ENCODE data around the gene VSIG10L2. TPM values are rescaled to one million over a fixed set of nuclear protein-coding genes. Genes with fewer than 3 reads are reported as not detected.

VSIG10L2 gene
- total RNA-seq, 1 donor from 2014 or later: not detected

DNA sequence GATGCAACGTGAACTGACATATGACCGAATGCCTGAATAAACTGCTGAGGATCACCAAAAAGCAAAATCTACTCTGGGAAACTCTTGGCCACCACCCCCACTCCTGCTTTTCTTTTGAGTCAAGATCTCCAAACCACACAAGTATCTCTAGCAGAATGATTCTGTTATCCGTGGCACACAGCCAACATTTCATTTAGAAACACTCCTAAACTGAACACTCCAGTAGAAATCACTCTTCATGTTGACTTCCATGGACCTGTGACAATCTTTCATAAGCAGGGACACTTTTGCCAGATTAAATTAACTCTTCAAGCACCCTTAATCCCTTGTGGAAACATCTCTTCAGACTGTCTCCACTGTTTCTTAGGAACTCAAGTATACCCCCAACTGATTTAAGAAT, 44.4 kb downstream of the VSIG10L2 start:
- intact Hi-C loops (cut with micrococcal nuclease): no loop called here
- Mint-ChIP-seq H3K36me3 (ENCODE audit: low read depth) (peaks cover 2% of the 10 kb centered on the region), H3K4me1 (ENCODE audit: low read depth) (peaks cover 14% of the 10 kb centered on the region), H3K4me3 (ENCODE audit: low read depth) (no peak overlapping the region), H3K27me3 (ENCODE audit: low read depth) (peaks cover 1% of the 10 kb centered on the region), H3K27ac (no peak overlapping the region), H3K9me3 (no peaks in the 10 kb centered on the region)
- no peak for DNase-seq (ENCODE audit: low spot score)

DNA sequence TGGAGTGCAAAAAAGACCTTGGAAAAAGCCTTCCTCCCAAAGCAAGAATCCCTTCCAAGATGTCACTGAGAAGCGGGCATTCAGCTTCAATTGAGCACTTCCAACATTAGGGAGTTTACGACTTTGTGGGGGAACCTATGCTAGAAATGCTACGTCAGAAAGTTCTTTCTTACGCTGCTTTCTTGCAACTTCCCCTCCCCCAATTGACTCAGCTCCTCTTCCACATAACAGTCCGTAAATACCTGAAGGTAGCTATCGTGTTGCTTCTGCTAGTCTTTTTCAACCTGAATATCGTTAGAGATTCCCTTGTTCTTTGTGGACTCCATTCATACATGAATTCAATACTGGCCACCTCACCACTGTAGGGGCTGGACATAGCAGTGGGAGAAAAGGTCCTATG, 47.0 kb downstream of the VSIG10L2 start:
- Mint-ChIP-seq H3K36me3 (ENCODE audit: low read depth) (peaks cover 2% of the 10 kb centered on the region), H3K27ac (no peak overlapping the region), H3K4me3 (ENCODE audit: low read depth) (no peak overlapping the region), H3K9me3 (no peaks in the 10 kb centered on the region), H3K4me1 (ENCODE audit: low read depth) (peaks cover 20% of the 10 kb centered on the region), H3K27me3 (ENCODE audit: low read depth) (peaks cover 1% of the 10 kb centered on the region)
- intact Hi-C loops (cut with micrococcal nuclease): no loop called here
- no peak for DNase-seq (ENCODE audit: low spot score)

- intact Hi-C loops (cut with micrococcal nuclease): no loop called here
- Mint-ChIP-seq H3K27ac (no peak overlapping the region), H3K27me3 (ENCODE audit: low read depth) (peaks cover 1% of the 10 kb centered on the region), H3K9me3 (no peaks in the 10 kb centered on the region), H3K36me3 (ENCODE audit: low read depth) (peaks cover 2% of the 10 kb centered on the region), H3K4me1 (ENCODE audit: low read depth) (peaks cover 19% of the 10 kb centered on the region), H3K4me3 (ENCODE audit: low read depth) (no peak overlapping the region)
- no peak for DNase-seq (ENCODE audit: low spot score)
Measured at GRCh38 chr11:125994509-125994908, 48.7 kb downstream of the VSIG10L2 start.

DNA sequence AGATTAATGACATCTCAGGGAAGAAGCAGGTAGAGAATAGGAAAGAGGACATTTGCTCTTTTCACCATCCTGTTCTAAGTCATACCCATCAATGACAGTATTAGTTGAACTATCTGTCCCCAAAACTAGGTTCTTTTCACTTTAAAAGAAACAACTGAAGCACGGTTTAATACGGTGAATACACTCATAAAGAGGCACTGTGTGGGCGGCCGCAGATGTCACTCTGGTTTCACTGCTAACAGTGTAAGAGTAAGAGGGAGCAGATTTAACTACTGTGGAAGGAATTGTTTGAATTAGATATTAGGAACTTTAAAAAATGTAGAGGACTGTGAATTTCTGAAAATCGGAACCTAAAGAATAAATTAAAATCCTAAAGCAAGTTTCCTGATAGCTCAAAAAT, 49.5 kb downstream of the VSIG10L2 start:
- H3K4me1 Mint-ChIP-seq (ENCODE audit: low read depth): peaks cover 12% of the 10 kb centered on the region
- DNase-seq (ENCODE audit: low spot score): no peak
- peaks cover 2% of the 10 kb centered on the region for H3K36me3 Mint-ChIP-seq (ENCODE audit: low read depth)
- peaks cover 1% of the 10 kb centered on the region for H3K27me3 Mint-ChIP-seq (ENCODE audit: low read depth)
- no peak overlapping the region for H3K4me3 Mint-ChIP-seq (ENCODE audit: low read depth)
- intact Hi-C loops (cut with micrococcal nuclease): no loop called here
- no peak overlapping the region for H3K27ac Mint-ChIP-seq
- H3K9me3 Mint-ChIP-seq: no peaks in the 10 kb centered on the region

DNA sequence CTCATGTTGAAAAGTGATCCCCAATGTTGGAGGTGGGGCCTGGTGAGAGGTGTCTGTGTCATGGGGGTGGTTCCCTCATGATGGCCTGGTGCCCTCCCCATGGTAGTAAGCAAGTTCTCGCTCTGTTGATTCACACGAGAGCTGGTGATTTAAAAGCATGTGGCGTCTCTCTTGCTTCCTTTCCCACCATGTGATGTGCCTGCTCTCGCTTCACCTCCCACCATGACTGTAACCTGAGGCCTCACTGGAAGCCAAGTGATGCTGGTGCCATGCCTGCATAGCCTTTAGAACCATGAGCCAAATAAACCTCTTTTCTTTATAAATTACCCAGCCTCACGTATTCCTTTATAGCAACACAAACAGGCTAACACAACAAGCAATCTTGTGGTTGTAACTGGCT, 52.4 kb downstream of the VSIG10L2 start:
- no peaks in the 10 kb centered on the region for H3K9me3 Mint-ChIP-seq
- H3K27me3 Mint-ChIP-seq (ENCODE audit: low read depth): no peaks in the 10 kb centered on the region
- no peak for DNase-seq (ENCODE audit: low spot score)
- intact Hi-C loops (cut with micrococcal nuclease): no loop called here
- peaks cover 2% of the 10 kb centered on the region for H3K36me3 Mint-ChIP-seq (ENCODE audit: low read depth)
- no peak overlapping the region for H3K4me3 Mint-ChIP-seq (ENCODE audit: low read depth)
- H3K27ac Mint-ChIP-seq: no peak overlapping the region
- H3K4me1 Mint-ChIP-seq (ENCODE audit: low read depth): peaks cover 18% of the 10 kb centered on the region

DNA sequence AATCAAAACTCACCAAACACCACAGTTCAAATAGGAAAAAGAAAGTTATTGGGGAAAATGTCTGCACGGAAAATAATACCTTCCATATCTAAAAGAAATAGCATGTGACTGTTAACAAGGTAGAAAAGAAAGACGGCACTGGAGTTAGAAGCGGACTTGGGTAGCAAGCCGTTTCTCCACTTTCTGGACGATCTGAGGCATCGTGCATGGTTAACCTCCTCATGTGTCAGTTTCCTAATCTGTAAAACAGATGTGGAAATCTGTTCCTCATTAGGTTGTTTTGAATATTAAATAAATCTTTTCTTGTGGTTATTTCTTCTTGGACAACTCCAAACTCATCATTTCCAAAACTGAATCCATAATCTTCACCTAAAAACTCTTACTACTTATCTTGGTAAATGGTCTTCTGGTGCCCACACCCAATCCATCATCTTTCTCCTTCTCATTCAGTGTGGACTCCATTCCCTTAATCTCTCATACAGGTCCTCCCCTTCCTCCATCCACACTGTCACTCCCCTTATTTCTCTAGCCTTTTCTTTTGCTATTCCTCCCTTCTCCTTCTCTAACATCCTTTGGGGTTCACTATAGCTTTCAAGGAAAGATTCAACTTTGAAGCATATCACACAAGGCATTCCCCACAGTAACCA, 53.5 kb downstream of the VSIG10L2 start:
- intact Hi-C loops (cut with micrococcal nuclease): no loop called here
- Mint-ChIP-seq H3K9me3 (no peaks in the 10 kb centered on the region), H3K4me3 (ENCODE audit: low read depth) (no peak overlapping the region), H3K36me3 (ENCODE audit: low read depth) (no peaks in the 10 kb centered on the region), H3K4me1 (ENCODE audit: low read depth) (peaks cover 17% of the 10 kb centered on the region), H3K27ac (no peak overlapping the region), H3K27me3 (ENCODE audit: low read depth) (no peaks in the 10 kb centered on the region)
- DNase-seq (ENCODE audit: low spot score): no peak

GRCh38 chr11:126002181-126002580, 56.3 kb downstream of the VSIG10L2 start:
- H3K4me3 Mint-ChIP-seq (ENCODE audit: low read depth): no peak overlapping the region
- H3K9me3 Mint-ChIP-seq: no peaks in the 10 kb centered on the region
- no peaks in the 10 kb centered on the region for H3K36me3 Mint-ChIP-seq (ENCODE audit: low read depth)
- intact Hi-C loops (cut with micrococcal nuclease): no loop called here
- no peak for DNase-seq (ENCODE audit: low spot score)
- no peaks in the 10 kb centered on the region for H3K27me3 Mint-ChIP-seq (ENCODE audit: low read depth)
- H3K27ac Mint-ChIP-seq: peak overlapping the region; percentile 3
- H3K4me1 Mint-ChIP-seq (ENCODE audit: low read depth): peaks cover 8% of the 10 kb centered on the region

Other genes starting within 250 kb of the VSIG10L2 start
- not detected in 2 replicates for gene PATE1, start 199.8 kb upstream of the VSIG10L2 start, total RNA-seq
- gene PATE2, start 167.2 kb upstream of the VSIG10L2 start, total RNA-seq: not detected in 2 replicates
- gene PATE3, start 157.9 kb upstream of the VSIG10L2 start, total RNA-seq: not detected in 2 replicates
- not detected in 2 replicates for gene PATE4, start 112.7 kb upstream of the VSIG10L2 start, total RNA-seq
- gene HYLS1, start 58.4 kb upstream of the VSIG10L2 start, total RNA-seq: 12.0 and 12.5 TPM in 2 replicates
- 16.0 and 17.0 TPM in 2 replicates for gene PUS3, start 42.8 kb upstream of the VSIG10L2 start, total RNA-seq
- not detected in 2 replicates for gene DDX25, start 41.5 kb upstream of the VSIG10L2 start, total RNA-seq
- gene CDON, start 116.8 kb downstream of the VSIG10L2 start, total RNA-seq: 3.2 and 3.5 TPM in 2 replicates

Data from activated T-helper 2 cell treated with anti-CD3 and anti-CD28 coated beads, Interferon-gamma antibody, Interleukin-2, Interleukin-4, amounts not matched to agents 10 μg/mL and 5 μg/mL and 100 μg/mL, durations not matched to agents 14 hours and 24 hours and 36 hours (primary cell).